Measurements from ENCODE around the gene CADPS2. TPM values are rescaled to one million over a fixed set of nuclear protein-coding genes. Genes with fewer than 3 reads are reported as not detected.

Gene CADPS2
- total and polyA plus RNA-seq, 2 of the 8 experiments (the other 6 are each of a cell fraction or from before 2014, with no cell fraction given), result 8.9 to 22.3 TPM

GRCh38 chr7:122674502-122674901 lies 211.8 kb downstream of the CADPS2 start:
- Histone ChIP-seq H3K9ac (replicated peaks in 1 of 4; ENCODE audit: extremely low read depth in 1 of 4, low read depth in 3 of 4, low read length in 3 of 4) (no peak overlapping the region), H2AFZ (ENCODE audit: low read length) (no peak overlapping the region), H2BK15ac (ENCODE audit: low read length) (no peak overlapping the region), H4K5ac (ENCODE audit: insufficient read length, low read depth, low read length) (no peak overlapping the region), H2BK120ac (replicated peaks; ENCODE audit: low read depth, low read length) (no peak overlapping the region), H3K14ac (ENCODE audit: insufficient read length) (no peak overlapping the region), H2BK5ac (ENCODE audit: low read depth, low read length) (no peak overlapping the region), H3K4me3 (ENCODE audit: extremely low read depth in 1 of 4, insufficient read depth in 2 of 4, low read depth in 3 of 4, low read length in 4 of 4) (no peak overlapping the region), H3K4me2 (ENCODE audit: insufficient read depth in 1 of 2, low read depth in 2 of 2, low read length in 2 of 2) (no peak overlapping the region), H2BK12ac (ENCODE audit: low read depth, low read length) (no peak overlapping the region), H4K8ac (ENCODE audit: extremely low read depth, insufficient read depth, low read length) (no peak overlapping the region), H3K4me1 (replicated peaks in 1 of 4; ENCODE audit: control insufficient read depth in 3 of 4, insufficient read depth in 4 of 4, low read length in 3 of 4) (peaks cover 6 to 26% (median 17%) of the 10 kb centered on the region in 4 experiments), H3K79me1 (ENCODE audit: low read depth, low read length) (no peaks in the 10 kb centered on the region), H3K23me2 (ENCODE audit: low read depth, low read length) (no peaks in the 10 kb centered on the region), H2BK20ac (ENCODE audit: low read length) (no peak overlapping the region), H3K36me3 (ENCODE audit: control insufficient read depth in 2 of 4, insufficient read depth in 4 of 4, low read length in 3 of 4) (peaks cover 0 to 4% (median 0%) of the 10 kb centered on the region in 4 experiments; a peak in 1 of 8 replicates), H4K20me1 (replicated peaks in 1 of 2; ENCODE audit: control insufficient read depth in 1 of 2, insufficient read depth in 2 of 2, low read length in 2 of 2) (no peaks in the 10 kb centered on the region), H3K18ac (ENCODE audit: extremely low read depth, low read length) (no peak overlapping the region), H3K4ac (replicated peaks; ENCODE audit: insufficient read length, low read depth, low read length) (no peak overlapping the region), H3K23ac (ENCODE audit: insufficient read length) (no peak overlapping the region), H3K27ac (ENCODE audit: low read depth, low read length) (no peak overlapping the region), H3K9me3 (ENCODE audit: insufficient read depth in 2 of 2, low read depth in 1 of 2, low read length in 1 of 2) (peaks cover 3 to 8% of the 10 kb centered on the region in 2 experiments; a peak in 2 of 4 replicates), H2AK5ac (ENCODE audit: low read depth, low read length) (no peak overlapping the region), H3K56ac (replicated peaks; ENCODE audit: insufficient read length, low read depth, low read length) (no peak overlapping the region), H3K79me2 (ENCODE audit: control insufficient read depth in 1 of 2, insufficient read depth in 2 of 2, low read length in 2 of 2) (peaks cover 0 to 11% of the 10 kb centered on the region in 2 experiments; a peak in 2 of 4 replicates), H4K91ac (replicated peaks; ENCODE audit: insufficient read length, low read length) (no peak overlapping the region), H3K27me3 (replicated peaks in 1 of 4; ENCODE audit: control insufficient read depth in 3 of 4, extremely low read depth in 1 of 4, insufficient read depth in 3 of 4, low read length in 3 of 4) (peaks cover 0 to 2% (median 0%) of the 10 kb centered on the region in 4 experiments; a peak in 1 of 7 replicates)
- no peak for TF ChIP-seq RNF2 (IDR thresholded peaks at IDR 0.05; ENCODE audit: borderline replicate concordance, low read depth, low read length, missing control alignments, poor library complexity, severe bottlenecking)
- no peak for TF ChIP-seq JUND (IDR thresholded peaks at IDR 0.05; ENCODE audit: low read length)
- no peak for TF ChIP-seq TAF1 (IDR thresholded peaks at IDR 0.05; ENCODE audit: low read depth, low read length)
- no peak for TF ChIP-seq CHD1 (IDR thresholded peaks at IDR 0.05; ENCODE audit: low read depth, low read length)
- TF ChIP-seq HDAC2 (IDR thresholded peaks at IDR 0.05; ENCODE audit: borderline replicate concordance in 1 of 2, low read depth in 2 of 2, low read length in 2 of 2), result no peak
- TF ChIP-seq HDAC6 (IDR thresholded peaks at IDR 0.05; ENCODE audit: low read depth, low read length), result no peak
- no peak for TF ChIP-seq POLR2A (IDR thresholded peaks at IDR 0.05; ENCODE audit: control extremely low read depth in 1 of 2, low read depth in 2 of 2, low read length in 2 of 2)
- no peak for TF ChIP-seq POLR2AphosphoS5 (IDR thresholded peaks at IDR 0.05; ENCODE audit: low read depth, low read length)
- TF ChIP-seq TAF7 (optimal IDR thresholded peaks at IDR 0.05; ENCODE audit: borderline replicate concordance, low read depth, low read length), result no peak
- no peak for TF ChIP-seq SAP30 (IDR thresholded peaks at IDR 0.05; ENCODE audit: insufficient read depth, insufficient replicate concordance, low read length)
- ChIA-PET CTCF (ENCODE audit: partially characterized antibody) (interaction anchor here (0.6 to 0.9 kb wide), 2 partner anchors 9 to 802 kb away, joined by 3 to 4 read pairs; no protein-coding TSS in a partner anchor), POLR2A (ENCODE audit: partially characterized antibody) (no interaction called here)
- WGBS, 2 experiments (ENCODE audit: extremely low coverage in 1 of 2, insufficient coverage in 1 of 2, insufficient read length in 1 of 2, insufficient replicate concordance in 2 of 2, low coverage in 1 of 2, low lambda C conversion rate in 2 of 2, missing lambda C conversion rate in 1 of 2), result 90% methylated on average over 4 of the region's 4 CpGs; no CpG with 5 or more reads in 1 of the 2 experiments
- DNase-seq (ENCODE audit: low read depth in 1 of 2, low spot score in 2 of 2) (no peak), FAIRE-seq (no peak)

Measured in H1 (cell line).